D721Med (cell line): ENCODE results near the gene ACVR1C.

Source experiments
- DNase-seq: peaks from one replicate; pipeline ENCODE4 v3.0.0; 2011; ENCODE audit warnings: low spot score; ENCODE audit not compliant: insufficient read length
- FAIRE-seq: peaks from 2 replicates; lab custom pipeline; 2011; peaks lifted over from hg19 to GRCh38; lab: Jason Lieb, UNC
- TF ChIP-seq, protein P1 (sequence below): IDR thresholded peaks from 2 replicates; pipeline ENCODE4 v1.5.1; 2012; ENCODE audit warnings: mild to moderate bottlenecking, control low read depth; ENCODE audit not compliant: insufficient read depth; ENCODE audit errors: missing control alignments

The ACVR1C gene

DNA sequence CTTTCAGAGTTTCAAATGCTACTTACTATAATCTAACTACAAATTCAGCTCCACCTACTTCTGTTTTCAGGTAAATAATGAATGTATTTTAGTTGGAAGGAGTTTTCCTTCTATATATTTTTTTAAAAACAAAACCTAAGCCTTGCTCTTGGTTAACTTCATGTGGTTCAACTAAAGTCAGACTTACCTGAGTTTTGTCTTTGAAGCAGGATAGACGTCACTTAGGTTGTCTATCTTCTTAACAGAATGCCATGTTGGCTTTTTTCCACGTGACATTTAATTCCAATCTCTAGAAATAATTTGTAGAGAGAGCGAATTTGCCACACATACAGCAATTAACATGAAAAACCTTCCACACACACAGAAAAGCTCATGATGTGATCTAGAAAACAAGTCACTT lies 140.9 kb downstream of the ACVR1C start:
- FAIRE-seq: no peak
- no peak for DNase-seq
- TF ChIP-seq, protein P1, sequence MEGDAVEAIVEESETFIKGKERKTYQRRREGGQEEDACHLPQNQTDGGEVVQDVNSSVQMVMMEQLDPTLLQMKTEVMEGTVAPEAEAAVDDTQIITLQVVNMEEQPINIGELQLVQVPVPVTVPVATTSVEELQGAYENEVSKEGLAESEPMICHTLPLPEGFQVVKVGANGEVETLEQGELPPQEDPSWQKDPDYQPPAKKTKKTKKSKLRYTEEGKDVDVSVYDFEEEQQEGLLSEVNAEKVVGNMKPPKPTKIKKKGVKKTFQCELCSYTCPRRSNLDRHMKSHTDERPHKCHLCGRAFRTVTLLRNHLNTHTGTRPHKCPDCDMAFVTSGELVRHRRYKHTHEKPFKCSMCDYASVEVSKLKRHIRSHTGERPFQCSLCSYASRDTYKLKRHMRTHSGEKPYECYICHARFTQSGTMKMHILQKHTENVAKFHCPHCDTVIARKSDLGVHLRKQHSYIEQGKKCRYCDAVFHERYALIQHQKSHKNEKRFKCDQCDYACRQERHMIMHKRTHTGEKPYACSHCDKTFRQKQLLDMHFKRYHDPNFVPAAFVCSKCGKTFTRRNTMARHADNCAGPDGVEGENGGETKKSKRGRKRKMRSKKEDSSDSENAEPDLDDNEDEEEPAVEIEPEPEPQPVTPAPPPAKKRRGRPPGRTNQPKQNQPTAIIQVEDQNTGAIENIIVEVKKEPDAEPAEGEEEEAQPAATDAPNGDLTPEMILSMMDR: no peak

DNA sequence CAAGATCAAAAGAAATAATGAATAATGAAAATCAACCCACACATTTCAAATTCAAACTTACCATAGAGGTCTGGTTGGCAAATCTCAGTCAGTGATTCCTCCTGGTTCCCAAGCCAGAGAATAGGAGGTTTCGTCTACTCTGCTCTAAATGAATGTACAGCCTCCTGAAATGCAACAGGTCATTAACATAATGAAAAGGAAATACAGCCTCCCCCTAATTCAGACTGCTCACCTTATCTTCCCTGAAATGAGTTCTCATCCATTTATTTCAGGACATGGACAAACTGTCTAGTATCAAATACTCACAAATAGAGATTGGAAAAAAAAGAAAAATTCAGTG lies 141.4 kb downstream of the ACVR1C start:
- DNase-seq: no peak
- TF ChIP-seq, protein P1: no peak
- no peak for FAIRE-seq

DNA sequence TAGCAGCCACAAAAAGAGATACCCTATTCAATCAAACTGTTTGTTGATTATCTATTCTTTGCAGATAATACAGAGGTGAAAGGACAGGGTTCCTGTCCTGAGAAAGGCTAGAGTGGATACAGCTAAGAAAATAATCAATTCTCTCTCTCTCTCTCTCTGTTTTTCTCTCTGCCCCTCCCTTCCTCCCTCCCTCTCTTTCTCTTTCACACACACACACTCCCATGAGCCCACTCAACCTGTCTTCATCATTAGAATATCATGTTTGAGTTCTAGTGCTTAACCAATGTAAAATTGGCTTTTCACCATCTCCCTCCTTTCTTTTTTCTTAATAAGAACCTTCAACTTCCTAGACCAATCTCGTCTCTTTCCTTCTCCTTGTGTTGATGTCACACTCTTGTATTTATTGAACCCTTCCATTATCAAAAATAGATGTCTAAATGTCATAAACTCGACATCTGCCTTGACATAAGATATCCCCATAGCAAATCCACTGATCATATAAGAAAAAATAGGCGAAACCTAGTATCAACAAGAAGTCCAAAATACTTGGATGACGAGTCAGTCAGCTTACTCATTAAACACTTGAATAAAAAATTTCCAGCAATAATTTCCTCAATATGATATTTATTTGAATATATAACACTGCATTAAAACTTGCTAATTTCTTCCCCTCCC lies 141.9 kb downstream of the ACVR1C start:
- no peak for FAIRE-seq

DNA sequence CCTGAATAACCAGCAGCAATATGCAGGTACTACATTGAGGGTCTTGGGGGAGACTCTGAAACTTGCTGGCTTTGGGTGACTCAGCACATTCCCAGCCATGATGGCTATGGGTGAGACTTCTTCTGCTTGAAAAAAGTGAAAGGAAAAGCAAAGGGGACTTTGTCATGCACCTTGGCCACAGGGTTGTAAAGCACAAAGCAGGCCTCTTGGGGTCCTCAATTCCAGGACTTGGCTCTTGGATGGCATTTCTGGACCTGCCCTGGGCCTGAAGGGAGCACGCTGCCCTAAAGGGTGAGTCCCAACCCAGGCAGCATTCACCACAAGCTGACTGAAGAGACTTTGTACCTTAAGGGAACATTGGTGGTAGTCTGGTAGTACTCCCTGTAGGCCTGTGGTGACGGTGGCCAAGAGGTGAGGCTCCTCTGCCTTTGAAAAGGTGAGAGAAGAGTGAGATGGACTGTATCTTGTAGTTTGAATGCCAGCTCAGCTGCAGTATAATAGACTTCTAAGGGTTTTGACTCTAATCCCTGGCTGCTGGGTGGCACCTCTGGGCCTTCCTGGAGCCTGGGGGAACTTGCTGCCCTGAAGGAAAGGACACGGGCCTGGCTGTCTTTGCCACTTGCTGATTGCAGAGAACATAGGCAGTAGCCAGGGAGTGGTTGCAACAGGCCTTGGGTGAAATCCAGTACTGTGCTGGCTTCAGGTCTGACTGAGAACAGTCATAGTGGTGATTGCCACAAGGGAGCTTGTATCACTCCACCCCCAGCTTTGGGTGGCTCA lies 148.3 kb downstream of the ACVR1C start:
- TF ChIP-seq, protein P1: no peak
- DNase-seq: no peak
- FAIRE-seq: no peak

More for the DNA sequence above, 141.9 kb downstream of the ACVR1C start:
- DNase-seq: no peak
- TF ChIP-seq, protein P1: no peak

DNA sequence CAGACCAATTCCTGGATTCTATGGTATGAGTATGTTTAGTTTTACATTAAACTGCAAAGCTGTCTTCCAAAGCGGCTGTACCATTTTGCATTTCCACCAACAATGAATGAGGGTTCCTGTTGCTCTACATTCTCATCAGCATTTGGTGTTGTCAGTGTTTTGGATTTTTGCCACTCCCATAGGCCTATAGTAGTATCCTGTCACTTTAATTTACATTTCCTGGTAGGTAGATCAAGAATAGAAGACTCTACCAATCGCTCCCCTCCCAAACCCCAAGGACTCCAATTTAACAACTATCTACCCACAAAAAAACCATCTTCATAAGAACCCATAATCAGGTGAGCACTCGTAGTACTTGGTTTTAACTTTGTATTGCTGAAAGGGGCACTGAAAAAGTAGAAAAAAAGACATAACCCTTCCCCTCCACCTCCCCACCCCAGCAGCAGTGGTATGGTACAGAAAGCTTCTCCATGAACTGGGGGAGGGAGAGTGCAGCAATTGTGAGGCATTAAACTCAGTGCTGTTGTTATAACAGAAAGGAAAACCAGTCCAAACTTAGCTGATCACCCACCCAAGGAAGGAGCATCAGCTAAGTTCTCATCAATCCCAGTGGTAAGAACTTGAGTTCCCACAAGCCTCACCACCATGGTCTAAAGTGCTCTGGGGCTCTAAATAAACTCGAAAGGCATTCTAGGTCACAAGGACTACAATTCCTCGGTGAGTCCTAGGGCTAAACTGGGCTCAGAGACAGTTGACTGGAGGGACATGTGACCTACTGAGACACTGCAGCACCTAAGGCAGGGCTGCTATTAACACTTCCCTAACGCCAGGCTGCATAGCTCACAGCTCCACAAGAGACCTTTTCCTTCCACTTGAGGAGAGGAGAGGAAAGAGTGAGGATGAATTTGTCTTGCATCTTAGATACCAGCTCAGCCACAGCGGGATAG lies 149.3 kb downstream of the ACVR1C start:
- FAIRE-seq (no peak), DNase-seq (no peak)

DNA sequence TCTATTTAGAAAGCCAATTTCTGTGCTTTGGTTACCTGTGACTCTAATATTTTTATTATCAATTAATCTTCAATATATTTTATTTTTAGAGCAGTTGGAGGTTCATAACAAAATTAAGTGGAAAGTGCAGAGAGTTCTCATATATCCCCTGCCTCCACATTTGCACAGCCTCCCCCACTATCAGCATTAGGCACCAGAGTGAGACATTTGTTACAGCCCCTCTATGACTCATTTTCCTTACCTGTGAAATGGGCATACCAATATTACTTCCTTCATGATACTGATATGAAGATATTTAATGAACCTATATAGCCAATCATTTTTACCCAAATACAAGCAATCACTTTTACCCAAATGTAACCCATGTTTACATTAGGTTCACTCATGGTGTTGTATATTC lies 150.7 kb downstream of the ACVR1C start:
- TF ChIP-seq, protein P1: no peak
- FAIRE-seq (no peak), DNase-seq (no peak)

More for the DNA sequence above, 149.3 kb downstream of the ACVR1C start:
- TF ChIP-seq, protein P1: no peak
